Cardiac fibroblast (primary cell): ENCODE data around the gene RIC1.

Experiments used
- DNase-seq, 2 donors: peaks; one replicate each; pipeline versions ENCODE4 v3.0.0 to v3.0.0-alpha.2; 2010; ENCODE audit warnings: low read depth in 2 of 2
- H3K4me3 ChIP-seq, 2 donors: replicated peaks in 1 of 2; 1 replicate in 1 of 2; 2 replicates in 1 of 2; pipeline ENCODE4 v1.5.1; 2011; ENCODE audit warnings: low read depth in 2 of 2, low read length in 2 of 2, mild to moderate bottlenecking in 2 of 2, moderate library complexity in 1 of 2
- CTCF ChIP-seq: IDR thresholded peaks from one replicate; pipeline ENCODE4 v1.5.1; 2011; ENCODE audit warnings: low read depth, mild to moderate bottlenecking, low read length, inconsistent platforms

The RIC1 gene

GRCh38 chr9:5695860-5696259, 67.0 kb downstream of the RIC1 start:
- no peak for TF ChIP-seq CTCF
- no peak for DNase-seq
- H3K4me3 ChIP-seq = no peak overlapping the region

GRCh38 chr9:5696884-5697283, 68.0 kb downstream of the RIC1 start:
- no peak for DNase-seq
- no peak overlapping the region for H3K4me3 ChIP-seq
- no peak for TF ChIP-seq CTCF

GRCh38 chr9:5698004-5698403, 69.1 kb downstream of the RIC1 start:
- H3K4me3 ChIP-seq = no peak overlapping the region
- no peak for DNase-seq
- TF ChIP-seq CTCF = no peak

GRCh38 chr9:5698810-5699556, 70.1 kb downstream of the RIC1 start:
- DNase-seq = peak; percentile 19 to 68
- no peak for TF ChIP-seq CTCF
- no peak overlapping the region for H3K4me3 ChIP-seq

GRCh38 chr9:5708414-5708813, 79.5 kb downstream of the RIC1 start:
- DNase-seq = peak in 1 of 2 donors; percentile 8
- no peak for TF ChIP-seq CTCF
- H3K4me3 ChIP-seq = no peak overlapping the region

- TF ChIP-seq CTCF = no peak
- no peak for DNase-seq
- no peak overlapping the region for H3K4me3 ChIP-seq
Observed at GRCh38 chr9:5712651-5713390, 83.9 kb downstream of the RIC1 start.
